GM23338 (cell line): Measurements from ENCODE around the gene TMEM59. TPM values are rescaled to one million over a fixed set of nuclear protein-coding genes. Genes with fewer than 3 reads are reported as not detected.

Experiments used
- ATAC-seq: fragments of 200-7000 bp; cut with Tn5 transposase; 3 replicates; pipeline ENCODE4 v1.9.1; 2020
- DNase-seq: peaks from one replicate; pipeline ENCODE4 v3.0.0-alpha.2; 2015; ENCODE audit warnings: low spot score
- H2AFZ ChIP-seq: fragments of 200-600 bp; sonication (generic); 2 replicates; pipeline ENCODE4 v1.8.0; 2016; ENCODE audit warnings: antibody characterized with exemption, mild to moderate bottlenecking, moderate library complexity
- H3F3A ChIP-seq: fragments of 200-600 bp; sonication (generic); replicated peaks from 2 replicates; pipeline ENCODE4 v1.8.0; 2017; ENCODE audit warnings: antibody characterized with exemption, mixed run types, low read depth
- H3K27ac ChIP-seq: fragments of 200-600 bp; sonication (generic); 2 replicates; pipeline ENCODE4 v1.6.1; 2016; ENCODE audit warnings: low read depth
- H3K27me3 ChIP-seq: fragments of 200-600 bp; sonication (generic); 2 replicates; pipeline ENCODE4 v1.8.0; 2016; ENCODE audit warnings: mild to moderate bottlenecking, mixed run types, moderate library complexity; ENCODE audit not compliant: insufficient read depth
- H3K36me3 ChIP-seq: fragments of 200-600 bp; sonication (generic); 2 replicates; pipeline ENCODE4 v1.8.0; 2016; ENCODE audit warnings: mild to moderate bottlenecking; ENCODE audit not compliant: insufficient read depth
- H3K4me1 ChIP-seq: fragments of 200-600 bp; sonication (generic); 2 replicates; pipeline ENCODE4 v1.8.0; 2016; ENCODE audit warnings: mild to moderate bottlenecking, moderate library complexity; ENCODE audit not compliant: insufficient read depth
- H3K4me2 ChIP-seq: fragments of 200-600 bp; sonication (generic); 2 replicates; pipeline ENCODE4 v1.7.1; 2017; ENCODE audit warnings: mixed run types
- H3K4me3 ChIP-seq: fragments of 200-600 bp; sonication (generic); 2 replicates; pipeline ENCODE4 v1.6.1; 2016; ENCODE audit warnings: mixed run types
- H3K79me2 ChIP-seq: fragments of 200-600 bp; sonication (generic); replicated peaks from 2 replicates; pipeline ENCODE4 v1.8.0; 2017; ENCODE audit warnings: mild to moderate bottlenecking; ENCODE audit not compliant: insufficient read depth
- H3K9me2 ChIP-seq: fragments of 200-600 bp; sonication (generic); 2 replicates; pipeline ENCODE4 v1.8.0; 2017; ENCODE audit not compliant: insufficient read depth
- H4K20me1 ChIP-seq: fragments of 200-600 bp; sonication (generic); replicated peaks from 2 replicates; pipeline ENCODE4 v1.8.0; 2017; ENCODE audit warnings: mild to moderate bottlenecking; ENCODE audit not compliant: insufficient read depth
- H3K27ac Mint-ChIP-seq: 2 replicates; pipeline ENCODE4 v1.8.0; 2020; ENCODE audit warnings: inconsistent platforms, mild to moderate bottlenecking, moderate library complexity, mixed read lengths
- H3K27me3 Mint-ChIP-seq: 3 replicates; pipeline ENCODE4 v1.8.0; 2022; ENCODE audit warnings: low read depth, mild to moderate bottlenecking, moderate library complexity, mixed read lengths, inconsistent platforms; ENCODE audit not compliant: insufficient read depth, poor library complexity
- H3K36me3 Mint-ChIP-seq: 3 replicates; pipeline ENCODE4 v1.8.0; 2021; ENCODE audit warnings: low read depth, mild to moderate bottlenecking, inconsistent platforms, moderate library complexity, mixed read lengths
- H3K4me1 Mint-ChIP-seq: 3 replicates; pipeline ENCODE4 v1.8.0; 2020; ENCODE audit warnings: mild to moderate bottlenecking, inconsistent platforms, mixed read lengths
- H3K4me3 Mint-ChIP-seq: 3 replicates; pipeline ENCODE4 v1.8.0; 2021; ENCODE audit warnings: moderate library complexity, mild to moderate bottlenecking, inconsistent platforms, mixed read lengths
- H3K9me3 Mint-ChIP-seq: 3 replicates; pipeline ENCODE4 v1.8.0; 2020; ENCODE audit warnings: moderate library complexity, mild to moderate bottlenecking, inconsistent platforms, mixed read lengths
- CREB1 ChIP-seq: fragments of 250-450 bp; sonication (Bioruptor Pico); IDR thresholded peaks from 2 replicates; pipeline ENCODE4 v1.5.0; 2020; ENCODE audit warnings: low read depth, mild to moderate bottlenecking, moderate library complexity
- CTCF ChIP-seq, 2 experiments: fragments of 200-600 bp in 1 of 2; sonication (generic) in 1 of 2; conservative IDR thresholded peaks; 2 replicates each; pipeline versions ENCODE4 v1.5.1 to v1.6.1; 2016 to 2017; ENCODE audit warnings: antibody characterized with exemption in 2 of 2, low read depth in 2 of 2, mild to moderate bottlenecking in 2 of 2, moderate library complexity in 1 of 2
- ETS1 ChIP-seq: IDR thresholded peaks from 2 replicates; pipeline ENCODE4 v1.6.1; 2016; ENCODE audit warnings: antibody characterized with exemption
- EZH2 ChIP-seq: fragments of 200-600 bp; sonication (generic); IDR thresholded peaks from one replicate; pipeline ENCODE4 v1.8.0; 2017; ENCODE audit warnings: antibody characterized with exemption, mild to moderate bottlenecking, low read depth; ENCODE audit not compliant: unreplicated experiment
- EZH2phosphoT487 ChIP-seq: fragments of 200-600 bp; sonication (generic); IDR thresholded peaks from one replicate; pipeline ENCODE4 v1.8.1; 2018; ENCODE audit warnings: antibody characterized with exemption; ENCODE audit not compliant: unreplicated experiment
- JUNB ChIP-seq: IDR thresholded peaks from one replicate; pipeline ENCODE4 v1.6.1; 2016; ENCODE audit warnings: antibody characterized with exemption; ENCODE audit not compliant: unreplicated experiment
- NANOG ChIP-seq: IDR thresholded peaks from 2 replicates; pipeline ENCODE4 v1.6.1; 2016; ENCODE audit warnings: antibody characterized with exemption, borderline replicate concordance
- POLR2AphosphoS5 ChIP-seq: IDR thresholded peaks from 2 replicates; pipeline ENCODE4 v1.6.1; 2016; ENCODE audit warnings: antibody characterized with exemption, low read depth
- STAT1 ChIP-seq: IDR thresholded peaks from one replicate; pipeline ENCODE4 v1.6.1; 2016; ENCODE audit warnings: antibody characterized with exemption; ENCODE audit not compliant: unreplicated experiment
- ZNF114 ChIP-seq: fragments of 250-450 bp; sonication (Bioruptor Pico); IDR thresholded peaks from 2 replicates; pipeline ENCODE4 v1.5.0; 2020; ENCODE audit warnings: mild to moderate bottlenecking, moderate library complexity
- ZNF331 ChIP-seq: fragments of 250-450 bp; sonication (Bioruptor Pico); IDR thresholded peaks from 2 replicates; pipeline ENCODE4 v1.5.0; 2020; ENCODE audit warnings: low read depth, mild to moderate bottlenecking, moderate library complexity
- ZNF462 ChIP-seq: fragments of 250-450 bp; sonication (Bioruptor Pico); IDR thresholded peaks from 2 replicates; pipeline ENCODE4 v1.5.0; 2020; ENCODE audit warnings: mild to moderate bottlenecking, moderate library complexity
- polyA plus RNA-seq: library from polyadenylated mRNA; unstranded; fragments of >200 nt; fragmentation: Nextera tagmentation; extraction: Ambion mirVana; gene quantifications from 2 replicates; pipeline ENCODE4 v1.2.1, GENCODE V29; 2016
- total RNA-seq: library from RNA; depleted of rRNA; stranded (reverse); fragments of >200 nt; shearing (Covaris generic); gene quantifications from 2 replicates; pipeline ENCODE4 v1.2.3, GENCODE V29; 2014
- TF ChIP-seq, protein P1 (sequence below): IDR thresholded peaks from one replicate; pipeline ENCODE4 v1.6.1; 2018; ENCODE audit warnings: antibody characterized with exemption; ENCODE audit not compliant: unreplicated experiment

Gene TMEM59
- total and polyA plus RNA-seq, 2 experiments from 2014 or later: 81.9 to 132 TPM

DNA sequence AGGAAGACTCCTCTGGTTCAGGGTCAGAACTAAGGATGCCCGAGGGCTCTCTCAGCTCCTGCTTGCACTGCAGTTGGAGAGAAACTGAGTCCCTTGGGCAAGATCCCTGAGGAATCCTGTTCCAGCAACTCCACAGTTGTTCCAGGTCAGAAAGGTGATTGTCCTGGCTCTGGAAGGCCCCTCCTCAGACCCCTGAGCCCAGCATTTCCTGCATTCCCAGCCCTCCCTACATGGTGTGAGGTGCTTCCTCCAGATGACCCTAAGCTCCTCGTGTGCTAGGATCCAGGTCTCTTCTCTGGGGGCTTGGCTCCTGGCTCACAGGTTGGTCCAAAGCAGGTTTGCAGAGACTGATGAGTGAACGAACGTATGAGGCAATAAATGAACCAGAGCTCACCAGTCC, 46.5 kb downstream of the TMEM59 start:
- no peaks in the 10 kb centered on the region for H3K36me3 ChIP-seq
- no peaks in the 10 kb centered on the region for H3K27me3 ChIP-seq
- H3K27ac ChIP-seq: no peak overlapping the region
- no peaks in the 10 kb centered on the region for H4K20me1 ChIP-seq
- H3K4me2 ChIP-seq: no peak overlapping the region
- H3K4me1 ChIP-seq: no peaks in the 10 kb centered on the region
- peaks cover 14% of the 10 kb centered on the region for H3K9me3 Mint-ChIP-seq
- no peak overlapping the region for H3K4me3 Mint-ChIP-seq
- H3K4me1 Mint-ChIP-seq: no peaks in the 10 kb centered on the region
- H2AFZ ChIP-seq: no peak overlapping the region
- H3K4me3 ChIP-seq: no peak overlapping the region
- peaks cover 3% of the 10 kb centered on the region for H3K27me3 Mint-ChIP-seq
- no peak overlapping the region for H3K27ac Mint-ChIP-seq
- ATAC-seq: no peak
- no peak for DNase-seq
- no peaks in the 10 kb centered on the region; the same call in 1 of the 2 replicates for H3K9me2 ChIP-seq
- H3K36me3 Mint-ChIP-seq: no peaks in the 10 kb centered on the region
- TF ChIP-seq, protein P1, sequence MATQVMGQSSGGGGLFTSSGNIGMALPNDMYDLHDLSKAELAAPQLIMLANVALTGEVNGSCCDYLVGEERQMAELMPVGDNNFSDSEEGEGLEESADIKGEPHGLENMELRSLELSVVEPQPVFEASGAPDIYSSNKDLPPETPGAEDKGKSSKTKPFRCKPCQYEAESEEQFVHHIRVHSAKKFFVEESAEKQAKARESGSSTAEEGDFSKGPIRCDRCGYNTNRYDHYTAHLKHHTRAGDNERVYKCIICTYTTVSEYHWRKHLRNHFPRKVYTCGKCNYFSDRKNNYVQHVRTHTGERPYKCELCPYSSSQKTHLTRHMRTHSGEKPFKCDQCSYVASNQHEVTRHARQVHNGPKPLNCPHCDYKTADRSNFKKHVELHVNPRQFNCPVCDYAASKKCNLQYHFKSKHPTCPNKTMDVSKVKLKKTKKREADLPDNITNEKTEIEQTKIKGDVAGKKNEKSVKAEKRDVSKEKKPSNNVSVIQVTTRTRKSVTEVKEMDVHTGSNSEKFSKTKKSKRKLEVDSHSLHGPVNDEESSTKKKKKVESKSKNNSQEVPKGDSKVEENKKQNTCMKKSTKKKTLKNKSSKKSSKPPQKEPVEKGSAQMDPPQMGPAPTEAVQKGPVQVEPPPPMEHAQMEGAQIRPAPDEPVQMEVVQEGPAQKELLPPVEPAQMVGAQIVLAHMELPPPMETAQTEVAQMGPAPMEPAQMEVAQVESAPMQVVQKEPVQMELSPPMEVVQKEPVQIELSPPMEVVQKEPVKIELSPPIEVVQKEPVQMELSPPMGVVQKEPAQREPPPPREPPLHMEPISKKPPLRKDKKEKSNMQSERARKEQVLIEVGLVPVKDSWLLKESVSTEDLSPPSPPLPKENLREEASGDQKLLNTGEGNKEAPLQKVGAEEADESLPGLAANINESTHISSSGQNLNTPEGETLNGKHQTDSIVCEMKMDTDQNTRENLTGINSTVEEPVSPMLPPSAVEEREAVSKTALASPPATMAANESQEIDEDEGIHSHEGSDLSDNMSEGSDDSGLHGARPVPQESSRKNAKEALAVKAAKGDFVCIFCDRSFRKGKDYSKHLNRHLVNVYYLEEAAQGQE: no peak
- TF ChIP-seq STAT1: no peak
- TF ChIP-seq ZNF114 (CRISPR knock-in tag): no peak
- TF ChIP-seq ETS1: no peak
- no peak for TF ChIP-seq ZNF331 (CRISPR knock-in tag)
- TF ChIP-seq CTCF (conservative IDR thresholded peaks at IDR 0.05; ENCODE audit: low read depth in 2 of 2): no peak
- no peak for TF ChIP-seq NANOG
- no peak for TF ChIP-seq CREB1
- TF ChIP-seq POLR2AphosphoS5: no peak
- TF ChIP-seq EZH2phosphoT487: no peak
- TF ChIP-seq ZNF462 (CRISPR knock-in tag): no peak
- no peak for TF ChIP-seq EZH2
- TF ChIP-seq JUNB: no peak
- H3K79me2 ChIP-seq: no peaks in the 10 kb centered on the region
- no peaks in the 10 kb centered on the region for H3F3A ChIP-seq
